ENCODE results near the gene SPTB. TPM values are rescaled to one million over a fixed set of nuclear protein-coding genes. Genes with fewer than 3 reads are reported as not detected.

SPTB gene
- total RNA-seq, 4 donors from 2014 or later, result 1.1 to 3.5 (median 1.4) TPM

- DNase-seq (ENCODE audit: low spot score), result no peak
Observed at GRCh38 chr14:64743061-64743460, 136.6 kb downstream of the SPTB start.

GRCh38 chr14:64741961-64742360 is 137.7 kb downstream of the SPTB start:
- DNase-seq (ENCODE audit: low spot score), result no peak
- ATAC-seq (ENCODE audit: low FRiP score), result no peak
- no peak for TF ChIP-seq CTCF (IDR thresholded peaks at IDR 0.05)

More at GRCh38 chr14:64743061-64743460, 136.6 kb downstream of the SPTB start:
- TF ChIP-seq CTCF (IDR thresholded peaks at IDR 0.05), result no peak
- ATAC-seq (ENCODE audit: low FRiP score), result no peak

- DNase-seq (ENCODE audit: low spot score) (no peak), ATAC-seq (ENCODE audit: low FRiP score) (no peak)
- TF ChIP-seq CTCF (IDR thresholded peaks at IDR 0.05), result no peak
Observed at GRCh38 chr14:64741200-64741599, 138.5 kb downstream of the SPTB start.

DNA sequence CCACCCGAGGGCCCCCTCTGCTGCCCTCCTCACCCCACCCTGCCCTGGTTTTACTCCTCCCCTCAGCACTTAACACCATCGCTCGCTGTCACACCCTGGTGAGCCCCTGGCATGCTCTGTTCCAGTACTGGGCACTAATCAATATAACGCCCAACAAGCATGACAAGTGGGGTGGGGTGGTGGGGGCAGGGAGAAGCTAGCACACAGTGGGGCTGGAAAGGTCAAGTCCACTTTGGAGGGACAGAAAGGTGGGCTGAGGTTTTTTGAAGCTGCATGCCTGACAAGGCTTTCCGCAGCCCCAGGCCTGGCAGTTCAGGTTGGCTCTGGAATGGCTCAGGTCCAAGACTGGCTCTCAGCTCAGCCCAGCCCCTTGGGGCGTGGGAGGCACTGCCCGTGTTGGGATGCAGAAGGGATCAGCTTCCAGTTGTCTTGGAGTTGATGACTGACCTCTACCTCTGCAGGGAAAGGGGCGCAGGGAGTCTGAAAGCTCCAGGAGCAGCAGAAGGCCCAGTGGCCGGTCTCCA is 141.4 kb downstream of the SPTB start:
- no peak for DNase-seq (ENCODE audit: low spot score)
- TF ChIP-seq CTCF (IDR thresholded peaks at IDR 0.05), result no peak
- no peak for ATAC-seq (ENCODE audit: low FRiP score)

GRCh38 chr14:64737391-64738280 is 142.1 kb downstream of the SPTB start:
- TF ChIP-seq CTCF (IDR thresholded peaks at IDR 0.05), result no peak
- no peak for DNase-seq (ENCODE audit: low spot score)
- ATAC-seq (ENCODE audit: low FRiP score), result peak; percentile 31

DNA sequence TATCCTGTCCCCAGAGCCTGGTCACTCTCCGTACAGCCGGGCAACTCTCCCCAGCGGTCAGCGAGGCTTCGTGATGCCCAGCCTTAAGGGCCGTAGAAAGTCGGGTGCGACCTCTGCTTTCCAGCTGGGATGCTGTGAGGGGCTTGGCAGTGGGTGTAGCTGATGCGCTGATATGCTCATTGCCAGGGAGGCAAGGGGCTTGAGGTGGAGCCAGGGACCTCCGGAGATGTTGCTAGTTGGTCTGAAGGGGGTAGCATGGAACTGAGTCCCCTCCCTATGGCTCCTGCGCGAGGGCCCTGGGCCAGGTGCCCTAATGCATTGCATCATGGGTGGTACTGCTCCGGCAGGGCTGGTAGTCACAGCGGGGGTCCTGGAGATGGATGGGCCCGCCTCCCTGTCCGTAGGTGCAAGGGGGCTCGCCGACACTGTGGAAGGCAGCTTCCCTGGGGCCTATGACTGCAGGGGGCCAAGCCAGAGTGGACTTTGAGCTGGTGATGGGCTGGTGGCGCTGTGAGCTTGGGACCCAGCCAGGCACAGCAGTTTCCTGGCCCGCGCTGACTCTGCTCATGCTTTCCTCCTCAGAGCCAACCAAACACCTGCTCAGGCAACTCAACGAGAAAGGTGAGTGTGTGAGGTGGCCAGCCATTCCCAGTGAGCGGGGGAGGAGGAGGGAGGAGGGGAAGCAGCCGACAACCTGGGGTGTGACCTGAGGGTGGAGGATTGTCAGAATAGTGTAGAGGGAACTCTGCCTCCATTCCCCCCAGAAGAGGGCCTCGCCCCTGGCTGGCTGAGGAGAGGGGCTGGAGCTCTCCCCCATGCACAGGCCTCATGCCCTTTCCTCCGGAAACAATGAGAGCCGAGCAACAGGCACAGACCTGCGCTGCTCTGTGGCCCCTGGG is 143.2 kb downstream of the SPTB start:
- TF ChIP-seq CTCF (IDR thresholded peaks at IDR 0.05), result no peak
- DNase-seq (ENCODE audit: low spot score) (no peak), ATAC-seq (ENCODE audit: low FRiP score) (peak; percentile 6)

Measured in omental fat pad (tissue), 4 donors.